GM12878 (cell line): Measurements from ENCODE around the gene TTC23L. TPM values are rescaled to one million over a fixed set of nuclear protein-coding genes. Genes with fewer than 3 reads are reported as not detected.
A peak's percentile ranks its signal among the peaks of the same experiment; 100 is the strongest.

Experiments
- ATF2 ChIP-seq: IDR thresholded peaks from 2 replicates; pipeline ENCODE4 v1.6.1; 2012; ENCODE audit warnings: low read length, inconsistent platforms
- BACH1 ChIP-seq: fragments of 450-650 bp; IDR thresholded peaks from 2 replicates; pipeline ENCODE4 v1.6.1; 2017; ENCODE audit warnings: mild to moderate bottlenecking, borderline replicate concordance
- BRCA1 ChIP-seq: IDR thresholded peaks from 2 replicates; pipeline ENCODE4 v1.6.1; 2011; ENCODE audit warnings: low read depth, low read length, improper control_type of control experiment
- CHD2 ChIP-seq: IDR thresholded peaks from 2 replicates; pipeline ENCODE4 v1.6.1; 2011; ENCODE audit warnings: low read depth, low read length, improper control_type of control experiment, borderline replicate concordance
- CUX1 ChIP-seq: IDR thresholded peaks from 2 replicates; pipeline ENCODE4 v1.6.1; 2012; ENCODE audit warnings: improper control_type of control experiment, low read depth, low read length; ENCODE audit not compliant: insufficient replicate concordance
- E4F1 ChIP-seq: fragments of 450-650 bp; IDR thresholded peaks from 2 replicates; pipeline ENCODE4 v1.6.1; 2018; ENCODE audit warnings: borderline replicate concordance, mild to moderate bottlenecking; ENCODE audit not compliant: partially characterized antibody
- EP300 ChIP-seq, 2 experiments: fragments of 150-350 bp in 1 of 2; IDR thresholded peaks; 2 replicates each; pipeline ENCODE4 v1.6.1; 2011 to 2012; ENCODE audit warnings: low read depth in 2 of 2, low read length in 2 of 2, borderline replicate concordance in 1 of 2, improper control_type of control experiment in 1 of 2, inconsistent platforms in 1 of 2; ENCODE audit not compliant: control insufficient read depth in 1 of 2
- FOXK2 ChIP-seq: fragments of 450-650 bp; IDR thresholded peaks from 2 replicates; pipeline ENCODE4 v1.6.1; 2017; ENCODE audit warnings: mild to moderate bottlenecking, moderate library complexity
- MAX ChIP-seq: IDR thresholded peaks from 2 replicates; pipeline ENCODE4 v1.6.1; 2012; ENCODE audit warnings: low read depth, low read length, improper control_type of control experiment
- MLLT1 ChIP-seq: fragments of 450-650 bp; IDR thresholded peaks from 2 replicates; pipeline ENCODE4 v1.6.1; 2016; ENCODE audit warnings: mild to moderate bottlenecking
- PKNOX1 ChIP-seq: fragments of 450-650 bp; IDR thresholded peaks from 2 replicates; pipeline ENCODE4 v1.6.1; 2016; ENCODE audit warnings: mild to moderate bottlenecking
- POU2F2 ChIP-seq: IDR thresholded peaks from 3 replicates; pipeline ENCODE4 v1.6.1; 2011; ENCODE audit warnings: low read depth, mild to moderate bottlenecking, low read length, borderline replicate concordance
- RAD51 ChIP-seq: fragments of 450-650 bp; IDR thresholded peaks from 2 replicates; pipeline ENCODE4 v1.6.1; 2016; ENCODE audit warnings: moderate library complexity, mild to moderate bottlenecking, inconsistent platforms
- RBBP5 ChIP-seq: fragments of 200-600 bp; sonication (generic); conservative IDR thresholded peaks from 2 replicates; pipeline ENCODE4 v1.6.1; 2016
- TBL1XR1 ChIP-seq: IDR thresholded peaks from 2 replicates; pipeline ENCODE4 v1.6.1; 2012; ENCODE audit warnings: low read depth, low read length, improper control_type of control experiment
- TCF12 ChIP-seq: IDR thresholded peaks from 2 replicates; pipeline ENCODE4 v1.6.1; 2011; ENCODE audit warnings: low read depth, mild to moderate bottlenecking, low read length
- ZSCAN29 ChIP-seq: fragments of 450-650 bp; IDR thresholded peaks from 2 replicates; pipeline ENCODE4 v1.6.1; 2017; ENCODE audit warnings: mild to moderate bottlenecking, moderate library complexity
- polyA plus RNA-seq, 11 experiments: library from polyadenylated mRNA; depleted of rRNA in 4 of 11; unstranded in 6 of 11; stranded (reverse) in 5 of 11; fragments of >200 nt; fragmentation: Nextera tagmentation in 4 of 11; fragmentation: Illumina TruSeq in 1 of 11; extraction: Ambion mirVana in 4 of 11; extraction: Trizol in 1 of 11; gene quantifications; 1 replicate in 1 of 11; 2 replicates in 10 of 11; pipeline versions ENCODE4 v1.2.1 to v1.2.3, GENCODE V29; 2011 to 2016; ENCODE audit warnings: inconsistent platforms in 2 of 11, missing spikeins in 2 of 11, low read depth in 1 of 11
- total RNA-seq, 4 experiments: library from RNA; depleted of rRNA in 3 of 4; stranded (reverse); fragments of >200 nt in 3 of 4; fragmentation: Illumina TruSeq in 1 of 4; extraction: Trizol in 1 of 4; gene quantifications; 2 replicates each; pipeline versions ENCODE4 v1.2.1 to v1.2.3, GENCODE V29; 2013 to 2021

TTC23L gene
- total and polyA plus RNA-seq, 10 of the 15 experiments (the other 5 are each of a cell fraction or from before 2014, with no cell fraction given): 0.09 to 0.34 TPM; not detected in 8

- peak; percentile 78 for TF ChIP-seq E4F1
- 0 out of 2 replicates have a peak, but pooled peaks have one; percentile 35 for TF ChIP-seq BACH1
- TF ChIP-seq POU2F2: peak; percentile 75; the same call in 2 of the 3 replicates
- peak; percentile 70 for TF ChIP-seq CHD2
- TF ChIP-seq BRCA1: peak; percentile 36; the same call in 1 of the 2 replicates
- no peak for TF ChIP-seq ATF2
- TF ChIP-seq CUX1: no peak
- TF ChIP-seq FOXK2: no peak
- no peak for TF ChIP-seq RAD51
- TF ChIP-seq MAX: peak; percentile 91
- TF ChIP-seq RBBP5: no peak
- 0 out of 2 replicates have a peak, but pooled peaks have one; percentile 42 for TF ChIP-seq TCF12
- peak; percentile 97 for TF ChIP-seq MLLT1
- no peak for TF ChIP-seq ZSCAN29
- 0 out of 4 replicates have a peak, but pooled peaks of 1 of the 2 experiments have one; percentile 35 for TF ChIP-seq EP300 (IDR thresholded peaks at IDR 0.05; ENCODE audit: borderline replicate concordance in 1 of 2, control insufficient read depth in 1 of 2, low read depth in 2 of 2, low read length in 2 of 2)
- TF ChIP-seq PKNOX1: peak; percentile 78
- TF ChIP-seq TBL1XR1: peak; percentile 68; the same call in 1 of the 2 replicates
Observed at GRCh38 chr5:34915139-34915855, 76.3 kb downstream of the TTC23L start, which contains the start of the genes BRIX1 and RAD1 (continued).
